Prostate gland (tissue), 2 donors: Measurements from ENCODE around the gene PSD4. TPM values are rescaled to one million over a fixed set of nuclear protein-coding genes. Genes with fewer than 3 reads are reported as not detected.

Source experiments
- DNase-seq: peaks from one replicate; pipeline ENCODE4 v3.0.0-alpha.2; 2019; ENCODE audit warnings: low spot score
- H3K27ac ChIP-seq, 2 donors: fragments of 200-600 bp; sonication (generic); 2 replicates each; pipeline ENCODE4 v1.5.1; 2017 to 2019
- H3K27me3 ChIP-seq: fragments of 200-600 bp; sonication (generic); replicated peaks from 2 replicates; pipeline ENCODE4 v1.5.1; 2019; ENCODE audit not compliant: insufficient read depth
- H3K36me3 ChIP-seq, 2 donors: fragments of 200-600 bp; sonication (generic); 1 replicate in 1 of 2; 2 replicates in 1 of 2; pipeline versions ENCODE4 v1.5.1 to v1.8.1; 2017 to 2019
- H3K4me1 ChIP-seq: fragments of 200-600 bp; sonication (generic); replicated peaks from 2 replicates; pipeline ENCODE4 v1.5.1; 2019
- H3K4me3 ChIP-seq, 2 donors: fragments of 200-600 bp; sonication (generic); 2 replicates each; pipeline ENCODE4 v1.5.1; 2017 to 2019
- H3K9me3 ChIP-seq: fragments of 200-600 bp; sonication (generic); 2 replicates; pipeline ENCODE4 v1.5.1; 2017
- CTCF ChIP-seq, 4 experiments: fragments of 200-600 bp in 2 of 4; fragments of 450-650 bp in 2 of 4; sonication (generic) in 2 of 4; IDR thresholded peaks; 1 replicate in 3 of 4; 2 replicates in 1 of 4; pipeline ENCODE4 v1.5.1; 2016 to 2019; ENCODE audit warnings: antibody characterized with exemption in 4 of 4, mild to moderate bottlenecking in 2 of 4, moderate library complexity in 2 of 4
- POLR2A ChIP-seq: fragments of 450-650 bp; IDR thresholded peaks from one replicate; pipeline ENCODE4 v1.6.1; 2016; ENCODE audit warnings: antibody characterized with exemption, mild to moderate bottlenecking
- POLR2AphosphoS5 ChIP-seq: sonication (generic); formaldehyde crosslinking; IDR thresholded peaks from one replicate; pipeline ENCODE4 v1.6.1; 2017; ENCODE audit warnings: antibody characterized with exemption
- WGBS: methylation state at CpG from one replicate; pipeline ENCODE4 v1.1.5; 2018; 5-methylcytosine and 5-hydroxymethylcytosine counted together
- intact Hi-C: fragments of 100-400 bp; cut with DNase I; formaldehyde crosslinking; loops from one replicate; pipeline ENCODE4 v1.14.2; 2022
- total RNA-seq, 2 donors: library from RNA; depleted of rRNA; stranded (reverse); fragments of >200 nt; gene quantifications; one replicate each; pipeline ENCODE4 v1.1.0, GENCODE V29; 2016

The PSD4 gene
- total RNA-seq, 2 donors from 2014 or later, result 139 to 221 TPM

GRCh38 chr2:113158884-113159553, 14.8 kb upstream of the PSD4 start:
- intact Hi-C loops, result no loop called here
- TF ChIP-seq POLR2AphosphoS5, result peak; percentile 57
- no peak for TF ChIP-seq POLR2A
- no peak for TF ChIP-seq CTCF (IDR thresholded peaks at IDR 0.05)
- no peaks in the 10 kb centered on the region for H3K9me3 ChIP-seq
- peak overlapping the region; percentile 89 to 95 for H3K27ac ChIP-seq
- DNase-seq, result peak; percentile 44
- H3K36me3 ChIP-seq, result no peaks in the 10 kb centered on the region
- WGBS, result 53% methylated on average over 4 of the region's 4 CpGs
- peak overlapping the region in 1 of 2 donors; percentile 72 for H3K4me3 ChIP-seq
- H3K27me3 ChIP-seq, result no peaks in the 10 kb centered on the region
- peaks cover 5% of the 10 kb centered on the region for H3K4me1 ChIP-seq

- Histone ChIP-seq H3K4me1 (peaks cover 5% of the 10 kb centered on the region), H3K4me3 (no peak overlapping the region), H3K27ac (peak overlapping the region in 1 of 2 donors; percentile 95), H3K27me3 (no peaks in the 10 kb centered on the region), H3K9me3 (no peaks in the 10 kb centered on the region), H3K36me3 (no peaks in the 10 kb centered on the region)
- WGBS, result 96% methylated on average over 1 of the region's 1 CpG
- TF ChIP-seq POLR2A (no peak), CTCF (IDR thresholded peaks at IDR 0.05) (no peak), POLR2AphosphoS5 (no peak)
- intact Hi-C loops, result no loop called here
- DNase-seq, result no peak
These were observed 13.5 kb upstream of the PSD4 start for GRCh38 chr2:113160248-113160647.

- TF ChIP-seq CTCF (IDR thresholded peaks at IDR 0.05) (no peak), POLR2A (no peak), POLR2AphosphoS5 (no peak)
- H3K36me3 ChIP-seq, result no peaks in the 10 kb centered on the region
- no peak for DNase-seq
These were observed 12.8 kb upstream of the PSD4 start for GRCh38 chr2:113160962-113161361.

GRCh38 chr2:113162173-113162572, 11.6 kb upstream of the PSD4 start:
- intact Hi-C loops, result no loop called here
- Histone ChIP-seq H3K27me3 (no peaks in the 10 kb centered on the region), H3K4me1 (peaks cover 5% of the 10 kb centered on the region), H3K36me3 (no peaks in the 10 kb centered on the region), H3K27ac (no peak overlapping the region), H3K9me3 (no peaks in the 10 kb centered on the region), H3K4me3 (no peak overlapping the region)
- WGBS, result 85% methylated on average over 10 of the region's 10 CpGs
- TF ChIP-seq POLR2AphosphoS5, result no peak
- TF ChIP-seq CTCF (IDR thresholded peaks at IDR 0.05), result no peak
- no peak for TF ChIP-seq POLR2A
- no peak for DNase-seq

More at GRCh38 chr2:113160962-113161361, 12.8 kb upstream of the PSD4 start:
- intact Hi-C loops, result no loop called here
- 82% methylated on average over 5 of the region's 5 CpGs for WGBS
- peak overlapping the region in 1 of 2 donors; percentile 95 for H3K27ac ChIP-seq
- no peaks in the 10 kb centered on the region for H3K9me3 ChIP-seq
- H3K27me3 ChIP-seq, result no peaks in the 10 kb centered on the region
- H3K4me1 ChIP-seq, result peaks cover 5% of the 10 kb centered on the region
- H3K4me3 ChIP-seq, result no peak overlapping the region

- TF ChIP-seq CTCF (IDR thresholded peaks at IDR 0.05), result no peak
- Histone ChIP-seq H3K4me1 (peaks cover 5% of the 10 kb centered on the region), H3K27ac (no peak overlapping the region), H3K9me3 (no peaks in the 10 kb centered on the region), H3K36me3 (no peaks in the 10 kb centered on the region), H3K4me3 (no peak overlapping the region), H3K27me3 (no peaks in the 10 kb centered on the region)
- no peak for DNase-seq
- intact Hi-C loops, result no loop called here
These were observed 10.9 kb upstream of the PSD4 start for GRCh38 chr2:113162869-113163268.
